GM18526 (cell line): Measurements from ENCODE around the gene ISYNA1.

ENCODE experiments used
- POLR2A ChIP-seq: IDR thresholded peaks from 3 replicates; pipeline ENCODE4 v1.6.1; 2011; ENCODE audit not compliant: insufficient read length; ENCODE audit errors: extremely low read depth

Gene ISYNA1

GRCh38 chr19:18432275-18433014 is 5.5 kb downstream of the ISYNA1 start:
- no peak for TF ChIP-seq POLR2A

- no peak for TF ChIP-seq POLR2A
Observed at GRCh38 chr19:18431351-18432197, 6.4 kb downstream of the ISYNA1 start.

- TF ChIP-seq POLR2A = no peak
Observed at GRCh38 chr19:18430417-18431144, 7.4 kb downstream of the ISYNA1 start.

GRCh38 chr19:18429717-18430416 is 8.1 kb downstream of the ISYNA1 start:
- no peak for TF ChIP-seq POLR2A

GRCh38 chr19:18428787-18429674 is 8.9 kb downstream of the ISYNA1 start:
- no peak for TF ChIP-seq POLR2A

- TF ChIP-seq POLR2A = no peak
Observed at GRCh38 chr19:18428173-18428786, 9.7 kb downstream of the ISYNA1 start.

- TF ChIP-seq POLR2A = no peak
Observed at GRCh38 chr19:18427743-18428113, 10.2 kb downstream of the ISYNA1 start.

GRCh38 chr19:18427080-18427742 is 10.7 kb downstream of the ISYNA1 start:
- no peak for TF ChIP-seq POLR2A

GRCh38 chr19:18426416-18426767 is 11.5 kb downstream of the ISYNA1 start:
- TF ChIP-seq POLR2A = no peak

- no peak for TF ChIP-seq POLR2A
Observed at GRCh38 chr19:18425515-18426415, 12.2 kb downstream of the ISYNA1 start.

- no peak for TF ChIP-seq POLR2A
Observed at GRCh38 chr19:18424890-18425514, 12.9 kb downstream of the ISYNA1 start.
